ENCODE data around the gene SH3GL3.

SH3GL3 gene

GRCh38 chr15:83496766-83497165, 49.6 kb downstream of the SH3GL3 start:
- Histone ChIP-seq H3K27me3 (replicated peaks; ENCODE audit: control insufficient read depth, insufficient read depth, low read length) (no peaks in the 10 kb centered on the region; the same call in none of the 2 replicates), H3K36me3 (ENCODE audit: control insufficient read depth, insufficient read depth, low read length) (no peaks in the 10 kb centered on the region), H3K4me3 (replicated peaks; ENCODE audit: low read depth, low read length) (no peak overlapping the region)
- DNase-seq (ENCODE audit: extremely low read depth, insufficient read length), result no peak
- TF ChIP-seq, protein P1, sequence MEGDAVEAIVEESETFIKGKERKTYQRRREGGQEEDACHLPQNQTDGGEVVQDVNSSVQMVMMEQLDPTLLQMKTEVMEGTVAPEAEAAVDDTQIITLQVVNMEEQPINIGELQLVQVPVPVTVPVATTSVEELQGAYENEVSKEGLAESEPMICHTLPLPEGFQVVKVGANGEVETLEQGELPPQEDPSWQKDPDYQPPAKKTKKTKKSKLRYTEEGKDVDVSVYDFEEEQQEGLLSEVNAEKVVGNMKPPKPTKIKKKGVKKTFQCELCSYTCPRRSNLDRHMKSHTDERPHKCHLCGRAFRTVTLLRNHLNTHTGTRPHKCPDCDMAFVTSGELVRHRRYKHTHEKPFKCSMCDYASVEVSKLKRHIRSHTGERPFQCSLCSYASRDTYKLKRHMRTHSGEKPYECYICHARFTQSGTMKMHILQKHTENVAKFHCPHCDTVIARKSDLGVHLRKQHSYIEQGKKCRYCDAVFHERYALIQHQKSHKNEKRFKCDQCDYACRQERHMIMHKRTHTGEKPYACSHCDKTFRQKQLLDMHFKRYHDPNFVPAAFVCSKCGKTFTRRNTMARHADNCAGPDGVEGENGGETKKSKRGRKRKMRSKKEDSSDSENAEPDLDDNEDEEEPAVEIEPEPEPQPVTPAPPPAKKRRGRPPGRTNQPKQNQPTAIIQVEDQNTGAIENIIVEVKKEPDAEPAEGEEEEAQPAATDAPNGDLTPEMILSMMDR (IDR thresholded peaks at IDR 0.05; ENCODE audit: insufficient read depth, low read length, poor library complexity, severe bottlenecking), result no peak

DNA sequence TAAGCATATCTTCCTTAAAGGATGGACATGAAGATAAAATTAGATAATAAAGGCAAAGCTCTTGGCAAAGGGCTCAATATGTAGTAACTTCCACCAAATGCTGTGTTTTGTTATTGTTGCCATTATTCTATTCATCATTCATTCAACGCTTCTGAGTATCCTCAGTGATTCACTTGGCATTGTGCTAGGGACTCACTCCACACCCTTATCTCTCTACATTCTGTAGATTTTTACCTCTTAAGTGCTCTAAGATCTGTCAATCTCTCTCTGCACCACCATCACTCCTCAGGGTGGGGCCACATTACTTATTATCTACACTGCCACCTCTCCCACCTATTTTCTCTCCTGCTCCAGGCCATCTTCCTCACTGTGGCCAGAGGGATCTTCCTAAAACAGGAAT, 51.2 kb downstream of the SH3GL3 start:
- H3K4me3 ChIP-seq (replicated peaks; ENCODE audit: low read depth, low read length), result no peak overlapping the region
- no peaks in the 10 kb centered on the region for H3K36me3 ChIP-seq (ENCODE audit: control insufficient read depth, insufficient read depth, low read length)
- no peak for DNase-seq (ENCODE audit: extremely low read depth, insufficient read length)
- TF ChIP-seq, protein P1 (IDR thresholded peaks at IDR 0.05; ENCODE audit: insufficient read depth, low read length, poor library complexity, severe bottlenecking), result no peak
- H3K27me3 ChIP-seq (replicated peaks; ENCODE audit: control insufficient read depth, insufficient read depth, low read length), result no peaks in the 10 kb centered on the region; the same call in none of the 2 replicates

- H3K36me3 ChIP-seq (ENCODE audit: control insufficient read depth, insufficient read depth, low read length), result no peaks in the 10 kb centered on the region
- DNase-seq (ENCODE audit: extremely low read depth, insufficient read length), result no peak
- no peaks in the 10 kb centered on the region; the same call in none of the 2 replicates for H3K27me3 ChIP-seq (replicated peaks; ENCODE audit: control insufficient read depth, insufficient read depth, low read length)
- no peak overlapping the region for H3K4me3 ChIP-seq (replicated peaks; ENCODE audit: low read depth, low read length)
- TF ChIP-seq, protein P1 (IDR thresholded peaks at IDR 0.05; ENCODE audit: insufficient read depth, low read length, poor library complexity, severe bottlenecking), result no peak
Observed at GRCh38 chr15:83498801-83499200, 51.7 kb downstream of the SH3GL3 start.

DNA sequence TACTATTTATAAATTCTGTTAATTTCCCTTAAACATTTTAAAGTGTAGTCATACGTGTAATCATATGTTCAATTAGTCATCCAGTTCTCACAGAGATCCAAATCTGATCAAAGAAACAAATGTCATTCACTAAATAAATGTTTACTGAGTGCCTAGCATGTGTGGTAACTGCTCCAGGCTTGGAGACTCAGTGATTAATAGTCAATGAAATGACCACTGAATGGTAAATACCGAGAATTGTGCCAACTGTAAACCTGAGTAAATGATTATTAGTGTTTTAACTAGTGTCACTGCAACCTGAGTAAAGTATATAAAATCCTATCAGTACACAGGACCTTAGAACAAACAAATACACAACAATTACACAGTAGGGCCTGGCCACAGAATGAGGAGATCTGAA, 52.3 kb downstream of the SH3GL3 start:
- Histone ChIP-seq H3K27me3 (replicated peaks; ENCODE audit: control insufficient read depth, insufficient read depth, low read length) (no peaks in the 10 kb centered on the region; the same call in 1 of the 2 replicates), H3K4me3 (replicated peaks; ENCODE audit: low read depth, low read length) (no peak overlapping the region), H3K36me3 (ENCODE audit: control insufficient read depth, insufficient read depth, low read length) (no peaks in the 10 kb centered on the region)
- no peak for DNase-seq (ENCODE audit: extremely low read depth, insufficient read length)
- TF ChIP-seq, protein P1 (IDR thresholded peaks at IDR 0.05; ENCODE audit: insufficient read depth, low read length, poor library complexity, severe bottlenecking), result no peak

DNA sequence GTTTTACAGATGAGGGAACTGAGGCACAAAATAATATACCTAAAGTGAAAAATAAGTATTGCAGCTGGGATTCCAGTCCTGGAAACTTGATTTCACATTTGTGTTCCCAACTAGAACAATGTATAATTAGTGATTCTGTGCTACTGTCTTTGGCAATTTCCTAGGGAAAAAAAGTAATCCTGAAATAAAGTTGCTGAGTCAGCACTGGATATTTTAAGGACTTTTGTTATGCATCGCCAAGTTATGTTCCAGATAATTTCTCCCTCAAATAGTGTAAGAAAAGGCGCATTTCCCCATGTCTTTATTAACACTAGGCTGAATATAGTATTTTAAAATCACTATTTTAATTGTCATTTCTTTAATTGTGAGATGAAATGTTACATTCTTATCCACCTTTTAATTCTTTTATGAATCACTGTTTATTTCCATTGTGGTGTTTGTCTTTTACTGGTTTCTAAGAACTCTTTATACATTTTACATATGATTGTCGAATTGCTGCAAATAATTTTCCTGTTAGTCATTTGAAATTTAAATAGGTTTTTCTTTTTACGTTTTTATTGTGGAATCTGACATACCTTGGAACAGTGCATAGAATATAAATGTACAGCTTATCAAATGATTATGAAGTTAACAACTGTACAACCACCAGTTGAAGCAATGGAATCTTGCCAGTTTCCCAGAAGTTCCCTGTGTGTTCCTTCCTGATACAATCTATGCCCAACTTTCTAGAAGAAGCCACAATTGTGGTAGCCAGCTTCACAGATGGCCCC, 56.6 kb downstream of the SH3GL3 start:
- Histone ChIP-seq H3K4me3 (replicated peaks; ENCODE audit: low read depth, low read length) (no peak overlapping the region), H3K27me3 (replicated peaks; ENCODE audit: control insufficient read depth, insufficient read depth, low read length) (no peaks in the 10 kb centered on the region), H3K36me3 (ENCODE audit: control insufficient read depth, insufficient read depth, low read length) (no peaks in the 10 kb centered on the region)
- DNase-seq (ENCODE audit: extremely low read depth, insufficient read length), result no peak
- TF ChIP-seq, protein P1 (IDR thresholded peaks at IDR 0.05; ENCODE audit: insufficient read depth, low read length, poor library complexity, severe bottlenecking), result no peak

All from GM06990 (cell line).